Astrocyte of the spinal cord (primary cell): ENCODE data around the gene PPP4R1.

Experiments used
- DNase-seq: peaks from one replicate; pipeline ENCODE4 v3.0.0; 2011; ENCODE audit warnings: low read depth, low spot score
- H3K4me3 ChIP-seq: 2 replicates; pipeline ENCODE4 v1.5.1; 2011; ENCODE audit warnings: low read depth, mild to moderate bottlenecking, low read length, moderate library complexity
- in situ Hi-C: cut with HindIII; loops from 2 replicates; pipeline ENCODE4 v1.10.0; 2017; ENCODE audit warnings: low sequenced_read_pairs
- TF ChIP-seq, protein P1 (sequence below): IDR thresholded peaks from 2 replicates; pipeline ENCODE4 v1.5.1; 2012; ENCODE audit warnings: low read depth, mild to moderate bottlenecking, low read length, inconsistent platforms

The PPP4R1 gene

DNA sequence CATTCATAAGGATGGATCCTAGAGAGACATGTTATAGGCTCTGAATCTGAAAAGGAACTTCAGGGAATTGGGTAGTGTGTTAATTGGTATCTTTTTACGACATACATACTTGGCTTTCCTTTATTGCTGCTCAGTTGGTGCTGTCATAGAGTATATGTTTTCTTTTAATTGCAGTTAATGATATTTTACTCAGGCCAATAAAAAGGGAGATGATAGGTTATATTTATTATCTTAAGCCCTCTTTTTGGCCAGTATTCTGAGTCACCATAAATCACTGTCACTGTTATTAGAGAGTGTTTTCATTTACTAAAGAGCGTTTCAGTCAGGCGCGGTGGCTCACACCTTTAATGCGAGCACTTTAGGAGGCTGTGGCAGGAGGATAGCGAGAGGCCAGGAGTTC is 91.4 kb downstream of the PPP4R1 start:
- DNase-seq: no peak

DNA sequence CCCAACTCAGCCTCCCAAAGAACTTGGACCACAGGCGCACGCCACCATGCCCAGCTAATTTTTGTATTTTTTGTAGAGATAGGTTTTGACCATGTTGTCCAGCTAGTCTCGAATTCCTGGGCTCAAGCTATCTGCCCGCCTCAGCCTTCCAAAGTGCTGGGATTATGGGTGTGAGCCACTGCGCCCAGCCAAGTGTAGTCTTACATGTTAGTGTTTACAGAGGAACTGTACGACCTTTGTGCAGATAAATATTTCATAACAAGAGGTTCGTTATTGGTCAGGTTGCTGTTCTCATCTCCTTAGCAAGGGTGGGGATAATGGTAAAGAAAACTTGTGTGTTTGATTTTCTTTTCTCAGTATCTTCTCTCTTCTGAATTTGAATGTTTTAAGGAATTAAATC is 92.6 kb downstream of the PPP4R1 start:
- in situ Hi-C loops: no loop called here
- DNase-seq: no peak
- TF ChIP-seq, protein P1, sequence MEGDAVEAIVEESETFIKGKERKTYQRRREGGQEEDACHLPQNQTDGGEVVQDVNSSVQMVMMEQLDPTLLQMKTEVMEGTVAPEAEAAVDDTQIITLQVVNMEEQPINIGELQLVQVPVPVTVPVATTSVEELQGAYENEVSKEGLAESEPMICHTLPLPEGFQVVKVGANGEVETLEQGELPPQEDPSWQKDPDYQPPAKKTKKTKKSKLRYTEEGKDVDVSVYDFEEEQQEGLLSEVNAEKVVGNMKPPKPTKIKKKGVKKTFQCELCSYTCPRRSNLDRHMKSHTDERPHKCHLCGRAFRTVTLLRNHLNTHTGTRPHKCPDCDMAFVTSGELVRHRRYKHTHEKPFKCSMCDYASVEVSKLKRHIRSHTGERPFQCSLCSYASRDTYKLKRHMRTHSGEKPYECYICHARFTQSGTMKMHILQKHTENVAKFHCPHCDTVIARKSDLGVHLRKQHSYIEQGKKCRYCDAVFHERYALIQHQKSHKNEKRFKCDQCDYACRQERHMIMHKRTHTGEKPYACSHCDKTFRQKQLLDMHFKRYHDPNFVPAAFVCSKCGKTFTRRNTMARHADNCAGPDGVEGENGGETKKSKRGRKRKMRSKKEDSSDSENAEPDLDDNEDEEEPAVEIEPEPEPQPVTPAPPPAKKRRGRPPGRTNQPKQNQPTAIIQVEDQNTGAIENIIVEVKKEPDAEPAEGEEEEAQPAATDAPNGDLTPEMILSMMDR: no peak
- no peak overlapping the region for H3K4me3 ChIP-seq

More for the DNA sequence above, 91.4 kb downstream of the PPP4R1 start:
- H3K4me3 ChIP-seq: no peak overlapping the region
- in situ Hi-C loops: no loop called here
- TF ChIP-seq, protein P1: no peak

DNA sequence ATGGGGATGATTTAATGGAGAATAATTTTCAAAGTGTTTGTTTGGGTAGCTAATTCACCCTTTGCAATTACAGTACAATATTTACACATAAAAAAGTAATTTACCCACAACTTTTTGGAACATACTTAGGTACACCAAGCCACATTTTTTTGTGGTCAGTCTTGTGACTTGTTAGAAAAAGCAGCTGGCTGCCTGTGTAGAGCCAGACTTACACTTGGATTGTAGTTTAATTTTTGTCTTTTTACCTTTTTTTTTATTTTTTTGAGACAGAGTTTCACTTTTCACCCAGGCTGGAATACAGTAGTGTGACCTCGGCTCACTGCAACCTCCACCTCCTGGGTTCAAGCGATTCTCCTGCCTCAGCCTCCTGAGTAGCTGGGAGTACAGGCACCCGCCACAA is 93.7 kb downstream of the PPP4R1 start:
- in situ Hi-C loops: no loop called here
- H3K4me3 ChIP-seq: no peak overlapping the region
- DNase-seq: no peak
- TF ChIP-seq, protein P1: no peak

DNA sequence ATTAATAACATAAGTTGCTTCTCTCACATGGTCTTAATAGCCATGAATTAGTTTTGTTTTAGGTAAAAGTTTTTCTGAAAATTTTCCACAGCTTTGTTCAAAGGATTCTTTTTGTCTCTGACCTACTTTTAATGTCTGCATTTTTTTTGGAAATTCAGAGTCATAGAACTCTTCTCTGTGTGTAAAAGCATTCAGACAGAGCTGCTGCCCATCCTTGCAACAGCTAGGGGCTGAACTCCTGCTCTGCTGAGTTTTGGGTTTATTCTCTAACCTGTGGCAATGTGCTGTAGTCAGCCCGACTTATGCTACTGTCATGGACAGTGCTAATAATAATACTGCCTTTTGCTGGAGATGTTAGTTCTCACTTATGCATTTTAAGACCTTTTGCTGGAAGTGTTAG is 95.0 kb downstream of the PPP4R1 start:
- TF ChIP-seq, protein P1: no peak
- H3K4me3 ChIP-seq: no peak overlapping the region
- DNase-seq: no peak
- in situ Hi-C loops: no loop called here

DNA sequence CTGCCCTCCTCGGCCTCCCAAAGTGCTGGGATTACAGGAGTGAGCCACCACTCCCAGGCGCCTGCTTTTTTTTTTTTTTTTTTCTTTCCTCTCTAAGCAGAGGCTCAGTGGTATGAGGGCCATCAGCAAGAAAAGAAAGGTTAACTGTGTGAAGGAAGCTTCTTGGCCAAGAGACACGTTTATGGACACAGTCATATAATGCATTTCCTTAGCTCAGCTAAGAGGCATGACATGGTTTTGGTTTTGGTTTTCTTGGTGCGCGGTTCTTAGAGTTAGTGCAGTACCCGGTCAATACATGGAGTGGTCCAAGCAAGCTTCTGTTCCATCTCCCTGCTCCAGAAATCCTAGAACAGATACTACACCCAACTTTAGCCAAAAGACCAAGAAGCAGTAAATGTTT is 96.5 kb downstream of the PPP4R1 start:
- TF ChIP-seq, protein P1: no peak
- DNase-seq: no peak
- in situ Hi-C loops: no loop called here
- no peak overlapping the region for H3K4me3 ChIP-seq

DNA sequence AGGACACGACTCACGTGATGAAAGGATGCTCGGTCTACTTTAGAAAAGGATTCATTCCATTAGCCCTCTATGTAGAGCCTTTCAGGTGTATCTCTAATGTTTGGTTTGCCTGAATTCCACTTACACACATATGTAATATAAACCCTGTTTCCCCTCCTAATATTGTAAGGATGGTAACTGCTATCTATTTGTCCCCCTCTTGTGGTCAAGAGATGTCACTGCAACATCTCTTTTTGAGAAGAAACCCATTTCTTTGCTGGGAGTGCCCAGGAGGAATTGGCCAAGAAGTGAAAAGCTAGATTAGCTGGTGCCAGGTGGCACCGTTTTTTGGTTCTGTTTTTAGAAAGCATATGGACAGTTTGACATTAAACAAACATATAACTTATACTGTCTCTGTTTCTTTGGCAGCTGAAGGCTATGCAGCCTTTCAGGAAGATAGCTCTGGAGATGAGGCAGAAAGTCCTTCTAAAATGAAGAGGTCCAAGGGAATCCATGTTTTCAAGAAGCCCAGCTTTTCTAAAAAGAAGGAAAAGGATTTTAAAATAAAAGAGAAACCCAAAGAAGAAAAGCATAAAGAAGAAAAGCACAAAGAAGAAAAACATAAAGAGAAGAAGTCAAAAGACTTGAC is 97.8 kb downstream of the PPP4R1 start:
- DNase-seq: peak; percentile 55
- no peak overlapping the region for H3K4me3 ChIP-seq
- TF ChIP-seq, protein P1: peak; percentile 86
- in situ Hi-C loops: no loop called here
